ENCODE results near the gene RTN1. TPM values are rescaled to one million over a fixed set of nuclear protein-coding genes. Genes with fewer than 3 reads are reported as not detected.

Gene RTN1
- total RNA-seq, 2 donors from 2014 or later: 0.84 to 4.7 TPM

GRCh38 chr14:59850458-59850857, 20.1 kb downstream of the RTN1 start:
- intact Hi-C loops (cut with DNase I): no loop called here
- DNase-seq: no peak
- Histone ChIP-seq H3K27me3 (no peaks in the 10 kb centered on the region), H3K4me3 (no peak overlapping the region), H3K4me1 (no peaks in the 10 kb centered on the region), H3K9me3 (no peaks in the 10 kb centered on the region), H3K27ac (no peak overlapping the region), H3K36me3 (no peaks in the 10 kb centered on the region), H3K9ac (ENCODE audit: low read depth in 2 of 2, low read length in 2 of 2) (no peak overlapping the region)
- TF ChIP-seq, protein P1, sequence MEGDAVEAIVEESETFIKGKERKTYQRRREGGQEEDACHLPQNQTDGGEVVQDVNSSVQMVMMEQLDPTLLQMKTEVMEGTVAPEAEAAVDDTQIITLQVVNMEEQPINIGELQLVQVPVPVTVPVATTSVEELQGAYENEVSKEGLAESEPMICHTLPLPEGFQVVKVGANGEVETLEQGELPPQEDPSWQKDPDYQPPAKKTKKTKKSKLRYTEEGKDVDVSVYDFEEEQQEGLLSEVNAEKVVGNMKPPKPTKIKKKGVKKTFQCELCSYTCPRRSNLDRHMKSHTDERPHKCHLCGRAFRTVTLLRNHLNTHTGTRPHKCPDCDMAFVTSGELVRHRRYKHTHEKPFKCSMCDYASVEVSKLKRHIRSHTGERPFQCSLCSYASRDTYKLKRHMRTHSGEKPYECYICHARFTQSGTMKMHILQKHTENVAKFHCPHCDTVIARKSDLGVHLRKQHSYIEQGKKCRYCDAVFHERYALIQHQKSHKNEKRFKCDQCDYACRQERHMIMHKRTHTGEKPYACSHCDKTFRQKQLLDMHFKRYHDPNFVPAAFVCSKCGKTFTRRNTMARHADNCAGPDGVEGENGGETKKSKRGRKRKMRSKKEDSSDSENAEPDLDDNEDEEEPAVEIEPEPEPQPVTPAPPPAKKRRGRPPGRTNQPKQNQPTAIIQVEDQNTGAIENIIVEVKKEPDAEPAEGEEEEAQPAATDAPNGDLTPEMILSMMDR (IDR thresholded peaks at IDR 0.05): no peak

DNA sequence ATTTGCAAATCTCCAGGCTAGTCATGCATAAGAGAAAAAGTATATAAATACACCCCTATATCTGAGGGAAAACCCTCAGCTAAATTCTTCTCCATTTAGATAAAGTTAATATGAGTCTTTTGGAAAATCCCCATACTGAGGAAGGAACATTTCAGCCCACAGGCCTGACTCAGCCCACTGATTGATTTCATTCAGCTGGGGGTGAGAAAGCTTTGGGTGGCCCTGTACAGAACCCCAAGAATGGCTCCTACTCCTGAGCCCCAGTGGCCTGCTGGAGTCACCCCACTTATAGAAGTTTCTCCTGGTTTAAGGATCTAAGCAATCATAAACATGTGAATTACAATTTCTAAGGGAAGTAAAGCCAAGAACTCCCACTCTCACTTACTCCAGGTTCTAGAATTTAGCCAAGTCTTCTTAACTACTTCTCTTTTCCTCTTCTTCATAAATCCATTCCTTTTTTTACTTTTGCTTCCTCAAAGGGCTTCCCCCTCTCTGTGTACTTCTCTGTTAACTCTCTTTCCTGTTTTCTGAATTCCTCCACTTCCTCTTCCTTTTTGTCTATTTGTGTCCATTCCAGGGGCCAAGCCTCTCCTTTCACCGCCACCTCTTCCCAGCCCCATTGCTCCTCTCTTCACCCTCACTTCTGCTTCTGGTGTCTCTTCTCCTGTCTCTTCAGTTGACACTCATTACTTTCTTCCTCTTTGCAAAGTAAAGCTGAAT, 21.0 kb downstream of the RTN1 start:
- Histone ChIP-seq H3K9ac (ENCODE audit: low read depth in 2 of 2, low read length in 2 of 2) (no peak overlapping the region), H3K4me3 (no peak overlapping the region), H3K36me3 (no peaks in the 10 kb centered on the region), H3K4me1 (no peaks in the 10 kb centered on the region), H3K27ac (no peak overlapping the region), H3K9me3 (no peaks in the 10 kb centered on the region), H3K27me3 (no peaks in the 10 kb centered on the region)
- TF ChIP-seq, protein P1 (IDR thresholded peaks at IDR 0.05): no peak
- DNase-seq: no peak
- intact Hi-C loops (cut with DNase I): no loop called here

- H3K27me3 ChIP-seq: no peaks in the 10 kb centered on the region
- no peaks in the 10 kb centered on the region for H3K36me3 ChIP-seq
- H3K4me3 ChIP-seq: no peak overlapping the region
- no peaks in the 10 kb centered on the region for H3K9me3 ChIP-seq
- no peaks in the 10 kb centered on the region for H3K4me1 ChIP-seq
- intact Hi-C loops (cut with DNase I): no loop called here
- DNase-seq: no peak
- TF ChIP-seq, protein P1 (IDR thresholded peaks at IDR 0.05): no peak
- no peak overlapping the region for H3K27ac ChIP-seq
- no peak overlapping the region for H3K9ac ChIP-seq (ENCODE audit: low read depth in 2 of 2, low read length in 2 of 2)
Observed at GRCh38 chr14:59848671-59849070, 21.9 kb downstream of the RTN1 start.

- Histone ChIP-seq H3K9ac (ENCODE audit: low read depth in 2 of 2, low read length in 2 of 2) (no peak overlapping the region), H3K4me3 (no peak overlapping the region), H3K4me1 (no peaks in the 10 kb centered on the region), H3K27ac (no peak overlapping the region), H3K9me3 (no peaks in the 10 kb centered on the region), H3K27me3 (no peaks in the 10 kb centered on the region), H3K36me3 (no peaks in the 10 kb centered on the region)
- intact Hi-C loops (cut with DNase I): no loop called here
- TF ChIP-seq, protein P1 (IDR thresholded peaks at IDR 0.05): no peak
- DNase-seq: no peak
Observed at GRCh38 chr14:59847711-59848110, 22.9 kb downstream of the RTN1 start.

DNA sequence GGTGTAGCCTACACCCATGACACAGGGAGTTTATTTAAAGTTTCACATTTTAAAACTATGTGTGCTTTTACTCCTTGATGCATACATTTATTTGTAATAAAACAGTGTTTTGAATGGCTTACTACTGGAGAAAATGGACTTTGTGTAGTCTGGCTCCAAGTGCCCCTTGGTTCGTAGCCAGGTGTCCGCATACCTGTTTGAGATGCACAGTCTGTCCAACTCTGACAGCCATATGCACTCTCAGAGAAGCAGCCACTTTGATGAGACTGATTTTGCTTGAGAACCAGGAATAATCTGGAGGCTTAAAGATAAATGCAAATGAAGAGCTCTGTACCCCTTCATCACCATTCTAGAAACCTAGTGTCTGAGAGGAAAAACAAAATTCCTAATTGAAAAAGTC, 24.0 kb downstream of the RTN1 start:
- TF ChIP-seq, protein P1 (IDR thresholded peaks at IDR 0.05): no peak
- Histone ChIP-seq H3K36me3 (no peaks in the 10 kb centered on the region), H3K9ac (ENCODE audit: low read depth in 2 of 2, low read length in 2 of 2) (no peak overlapping the region), H3K9me3 (no peaks in the 10 kb centered on the region), H3K27ac (no peak overlapping the region), H3K27me3 (no peaks in the 10 kb centered on the region), H3K4me3 (no peak overlapping the region), H3K4me1 (no peaks in the 10 kb centered on the region)
- intact Hi-C loops (cut with DNase I): no loop called here
- DNase-seq: no peak
